Right lobe of liver (tissue), 6 donors: ENCODE data around the gene LIN7B. TPM values are rescaled to one million over a fixed set of nuclear protein-coding genes. Genes with fewer than 3 reads are reported as not detected.

Experiments used
- ATAC-seq, 4 donors: fragments of 200-7000 bp; cut with Tn5 transposase; one replicate each; pipeline ENCODE4 v1.9.1; 2020; ENCODE audit warnings: mild to moderate bottlenecking in 4 of 4, moderate library complexity in 4 of 4
- DNase-seq, 3 donors: peaks; one replicate each; pipeline ENCODE4 v3.0.0-alpha.2; 2020
- H3K27ac ChIP-seq, 3 donors: fragments of 200-600 bp; one replicate each; pipeline ENCODE4 v1.8.0; 2022
- H3K27me3 ChIP-seq, 2 donors: fragments of 200-600 bp; one replicate each; pipeline ENCODE4 v1.8.0; 2022
- H3K36me3 ChIP-seq, 4 donors: fragments of 200-600 bp; sonication (generic) in 1 of 4; one replicate each; pipeline versions ENCODE4 v1.5.1 to v1.8.0; 2017 to 2022; ENCODE audit warnings: control low read depth in 1 of 4
- H3K4me1 ChIP-seq, 4 donors: fragments of 200-600 bp; sonication (generic) in 1 of 4; one replicate each; pipeline versions ENCODE4 v1.5.1 to v1.8.0; 2017 to 2022; ENCODE audit warnings: control low read depth in 1 of 4
- H3K4me3 ChIP-seq, 3 donors: fragments of 200-600 bp; one replicate each; pipeline ENCODE4 v1.8.0; 2022
- H3K9me3 ChIP-seq, 4 donors: fragments of 200-600 bp; sonication (generic) in 1 of 4; one replicate each; pipeline versions ENCODE4 v1.5.1 to v1.8.0; 2017 to 2022; ENCODE audit warnings: control low read depth in 1 of 4
- POLR2A ChIP-seq: fragments of 450-650 bp; IDR thresholded peaks from one replicate; pipeline ENCODE4 v1.6.1; 2017; ENCODE audit warnings: antibody characterized with exemption, mild to moderate bottlenecking
- WGBS: methylation state at CpG from one replicate; pipeline ENCODE4 v1.1.6; 2018; ENCODE audit warnings: low coverage, low lambda C conversion rate; ENCODE audit not compliant: insufficient coverage; ENCODE audit errors: missing lambda C conversion rate; 5-methylcytosine and 5-hydroxymethylcytosine counted together
- intact Hi-C, 2 donors: fragments of 100-400 bp; cut with DNase I; formaldehyde crosslinking; loops; one replicate each; pipeline versions ENCODE4 v1.11.2 to v1.14.1; 2022
- total RNA-seq, 6 experiments: library from RNA; depleted of rRNA in 2 of 6; stranded (reverse); fragments of >200 nt in 2 of 6; fragmentation: NEBNext Ultra II Directional in 3 of 6; extraction: Animal tissue kit (Norgen Biotek cat#: 25700) in 3 of 6; gene quantifications; one replicate each; pipeline versions ENCODE4 v1.1.0 to v1.2.4, GENCODE V29; 2016 to 2023
- TF ChIP-seq, protein P1 (sequence below), 4 donors: fragments of 200-600 bp in 3 of 4; fragments of 450-650 bp in 1 of 4; IDR thresholded peaks; one replicate each; pipeline versions ENCODE4 v1.5.1 to v1.8.0; 2016 to 2022; ENCODE audit warnings: antibody characterized with exemption in 4 of 4, mild to moderate bottlenecking in 2 of 4
- donor health status: DM: no; HTN: yes; CAD: no.
- donor health status: DM: no; HTN: no; CAD: no.
- donor health status: DM: no; HTN: no; CAD: no.
- donor health status: DM: no; HTN: yes; CAD: no.
- donor health status: DM: no; HTN: yes; CAD: no.

The LIN7B gene
- total RNA-seq, 6 experiments from 2014 or later = 1.5 to 4.3 (median 2.4) TPM

- intact Hi-C loops = no loop called here
- TF ChIP-seq, protein P1, sequence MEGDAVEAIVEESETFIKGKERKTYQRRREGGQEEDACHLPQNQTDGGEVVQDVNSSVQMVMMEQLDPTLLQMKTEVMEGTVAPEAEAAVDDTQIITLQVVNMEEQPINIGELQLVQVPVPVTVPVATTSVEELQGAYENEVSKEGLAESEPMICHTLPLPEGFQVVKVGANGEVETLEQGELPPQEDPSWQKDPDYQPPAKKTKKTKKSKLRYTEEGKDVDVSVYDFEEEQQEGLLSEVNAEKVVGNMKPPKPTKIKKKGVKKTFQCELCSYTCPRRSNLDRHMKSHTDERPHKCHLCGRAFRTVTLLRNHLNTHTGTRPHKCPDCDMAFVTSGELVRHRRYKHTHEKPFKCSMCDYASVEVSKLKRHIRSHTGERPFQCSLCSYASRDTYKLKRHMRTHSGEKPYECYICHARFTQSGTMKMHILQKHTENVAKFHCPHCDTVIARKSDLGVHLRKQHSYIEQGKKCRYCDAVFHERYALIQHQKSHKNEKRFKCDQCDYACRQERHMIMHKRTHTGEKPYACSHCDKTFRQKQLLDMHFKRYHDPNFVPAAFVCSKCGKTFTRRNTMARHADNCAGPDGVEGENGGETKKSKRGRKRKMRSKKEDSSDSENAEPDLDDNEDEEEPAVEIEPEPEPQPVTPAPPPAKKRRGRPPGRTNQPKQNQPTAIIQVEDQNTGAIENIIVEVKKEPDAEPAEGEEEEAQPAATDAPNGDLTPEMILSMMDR (IDR thresholded peaks at IDR 0.05) = peak in 1 of 4 donors; percentile 1
- TF ChIP-seq POLR2A = peak; percentile 93
- peak; percentile 97 to 98 (median 98) for ATAC-seq
- peaks cover 0 to 12% (median 3%) of the 10 kb centered on the region in 4 donors for H3K4me1 ChIP-seq
- under 1% methylated on average over 26 of the region's 89 CpGs for WGBS
- no peaks in the 10 kb centered on the region for H3K27me3 ChIP-seq
- peak within 1 kb of the TSS; percentile 64 to 99 (median 79) for H3K4me3 ChIP-seq
- H3K36me3 ChIP-seq = peaks cover 0 to 9% (median 5%) of the 10 kb centered on the region in 4 donors
- no peaks in the 10 kb centered on the region for H3K9me3 ChIP-seq
- H3K27ac ChIP-seq = peak within 1 kb of the TSS; percentile 72 to 79 (median 73)
- peak; percentile 99 for DNase-seq
Measured at GRCh38 chr19:49085020-49085867, 28.9 kb upstream of the LIN7B start, which contains the start of gene SNRNP70. TSS of gene SNRNP70 (plus strand) at chr19:49085451. CDS start at chr19:49086415, 964 bp downstream.

- Histone ChIP-seq H3K4me3 (peak overlapping the region; percentile 64 to 99 (median 79)), H3K4me1 (peaks cover 0 to 12% (median 3%) of the 10 kb centered on the region in 4 donors), H3K9me3 (no peaks in the 10 kb centered on the region), H3K36me3 (peaks cover 4 to 15% (median 10%) of the 10 kb centered on the region in 4 donors), H3K27ac (peak overlapping the region; percentile 72 to 79 (median 73)), H3K27me3 (no peaks in the 10 kb centered on the region)
- DNase-seq (no peak), ATAC-seq (no peak)
- WGBS = under 1% methylated on average over 14 of the region's 14 CpGs
- TF ChIP-seq POLR2A = no peak
- TF ChIP-seq, protein P1 (IDR thresholded peaks at IDR 0.05) = no peak
- intact Hi-C loops = no loop called here
Measured at GRCh38 chr19:49085868-49086232, 28.3 kb upstream of the LIN7B start.

DNA sequence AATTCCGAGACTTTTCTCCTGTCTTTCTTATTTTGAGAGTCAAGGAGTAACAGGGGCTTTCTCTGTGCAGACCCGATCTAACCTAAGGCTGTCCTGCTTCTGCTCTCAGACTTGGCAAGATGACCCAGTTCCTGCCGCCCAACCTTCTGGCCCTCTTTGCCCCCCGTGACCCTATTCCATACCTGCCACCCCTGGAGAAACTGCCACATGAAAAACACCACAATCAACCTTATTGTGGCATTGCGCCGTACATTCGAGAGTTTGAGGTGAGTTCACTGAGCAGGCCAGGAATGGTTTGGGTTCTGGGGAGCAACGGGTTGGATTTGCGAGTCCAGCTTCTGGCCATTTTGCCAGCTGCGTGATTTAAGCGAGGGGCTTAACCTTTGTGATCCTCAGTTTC lies 27.9 kb upstream of the LIN7B start:
- TF ChIP-seq, protein P1 (IDR thresholded peaks at IDR 0.05) = no peak
- TF ChIP-seq POLR2A = no peak
- 11% methylated on average over 5 of the region's 11 CpGs for WGBS

GRCh38 chr19:49091391-49092038 lies 22.7 kb upstream of the LIN7B start:
- Histone ChIP-seq H3K27me3 (no peaks in the 10 kb centered on the region), H3K9me3 (no peaks in the 10 kb centered on the region), H3K4me3 (no peak overlapping the region), H3K27ac (no peak overlapping the region), H3K4me1 (peaks cover 0 to 9% (median 2%) of the 10 kb centered on the region in 4 donors), H3K36me3 (peaks cover 13 to 55% (median 34%) of the 10 kb centered on the region in 4 donors)
- intact Hi-C loops = loop anchor here in 1 of 2 donors (10.0 kb wide), 1 partner anchor 103 kb away; no protein-coding TSS in a partner anchor
- no peak for DNase-seq
- 83% methylated on average over 8 of the region's 17 CpGs for WGBS
- no peak for ATAC-seq
- TF ChIP-seq POLR2A = no peak
- TF ChIP-seq, protein P1 (IDR thresholded peaks at IDR 0.05) = no peak

More for the DNA sequence above, 27.9 kb upstream of the LIN7B start:
- Histone ChIP-seq H3K4me3 (peak overlapping the region; percentile 64 to 99 (median 79)), H3K27ac (peak overlapping the region in 1 of 3 donors; percentile 72), H3K9me3 (no peaks in the 10 kb centered on the region), H3K4me1 (peaks cover 0 to 12% (median 3%) of the 10 kb centered on the region in 4 donors), H3K27me3 (no peaks in the 10 kb centered on the region), H3K36me3 (peaks cover 7 to 19% (median 12%) of the 10 kb centered on the region in 4 donors)
- ATAC-seq (no peak), DNase-seq (no peak)
- intact Hi-C loops = no loop called here
